ENCODE data around the gene PHYHIPL.

DNA sequence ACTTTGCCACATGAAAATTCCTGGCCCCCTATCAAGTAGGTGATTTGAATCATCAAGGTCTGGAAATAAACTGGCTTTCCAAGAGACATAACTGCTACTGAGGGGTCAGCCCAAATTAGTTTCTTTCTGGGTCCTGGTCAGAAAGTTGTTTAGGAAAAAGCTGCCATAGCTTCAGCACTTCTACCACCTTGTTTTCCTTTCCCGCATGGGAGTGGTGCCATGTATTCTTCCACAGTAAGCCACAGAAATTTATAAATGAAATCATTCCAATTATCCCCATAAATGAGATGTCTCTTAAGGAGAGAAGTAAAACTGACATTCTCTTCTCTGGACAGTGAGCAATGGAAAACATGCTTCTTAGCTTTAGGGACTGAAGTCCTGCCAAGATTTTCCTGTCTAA lies 80.8 kb downstream of the PHYHIPL start:
- no peak for TF ChIP-seq EZH2 (IDR thresholded peaks at IDR 0.05; ENCODE audit: insufficient read depth, poor library complexity, severe bottlenecking)
- TF ChIP-seq EZH2phosphoT487 (IDR thresholded peaks at IDR 0.05; ENCODE audit: insufficient read depth, low read depth) = no peak
